ENCODE measurements around the gene LY6G5C. TPM values are rescaled to one million over a fixed set of nuclear protein-coding genes. Genes with fewer than 3 reads are reported as not detected.

Gene LY6G5C
- total and polyA plus RNA-seq, 12 donors: 1.2 to 3.5 (median 2.0) TPM

GRCh38 chr6:31708224-31708623 lies 27.4 kb upstream of the LY6G5C start:
- WGBS, 2 donors: 94 to 99% methylated on average over 3 of the region's 3 CpGs
- H3K4me3 ChIP-seq: no peak overlapping the region
- H3K27me3 ChIP-seq: peaks cover 0 to 5% (median 0%) of the 10 kb centered on the region in 7 donors
- H3K36me3 ChIP-seq: no peaks in the 10 kb centered on the region
- ATAC-seq (no peak), DNase-seq (no peak)
- no peak overlapping the region for H3K27ac ChIP-seq
- no peak for TF ChIP-seq CTCF (IDR thresholded peaks at IDR 0.05)
- intact Hi-C loops (cut with DNase I): no loop called here
- H3K4me1 ChIP-seq: peaks cover 0 to 16% (median 5%) of the 10 kb centered on the region in 9 donors
- no peaks in the 10 kb centered on the region for H3K9me3 ChIP-seq

- H3K4me1 ChIP-seq: peaks cover 0 to 16% (median 5%) of the 10 kb centered on the region in 9 donors
- WGBS, 2 donors: 89 to 91% methylated on average over 10 of the region's 10 CpGs
- H3K9me3 ChIP-seq: no peaks in the 10 kb centered on the region
- H3K27ac ChIP-seq: no peak overlapping the region
- TF ChIP-seq CTCF (IDR thresholded peaks at IDR 0.05): no peak
- ATAC-seq (no peak), DNase-seq (no peak)
- peaks cover 0 to 5% (median 0%) of the 10 kb centered on the region in 7 donors for H3K27me3 ChIP-seq
- intact Hi-C loops (cut with DNase I): no loop called here
- no peaks in the 10 kb centered on the region for H3K36me3 ChIP-seq
- no peak overlapping the region for H3K4me3 ChIP-seq
These were observed 26.8 kb upstream of the LY6G5C start for GRCh38 chr6:31707701-31708100.

- no peak for DNase-seq
- WGBS, 2 donors: 25 to 36% methylated on average over 3 of the region's 3 CpGs
- no peak for ATAC-seq
- TF ChIP-seq CTCF (IDR thresholded peaks at IDR 0.05): no peak
- Histone ChIP-seq H3K27me3 (peaks cover 0 to 5% (median 0%) of the 10 kb centered on the region in 7 donors), H3K4me3 (no peak within 1 kb of the TSS), H3K9me3 (no peaks in the 10 kb centered on the region), H3K36me3 (no peaks in the 10 kb centered on the region), H3K4me1 (peaks cover 7 to 23% (median 12%) of the 10 kb centered on the region in 9 donors), H3K27ac (no peak within 1 kb of the TSS)
- intact Hi-C loops (cut with DNase I): no loop called here
These were observed 25.7 kb upstream of the LY6G5C start, which contains the start of gene LY6G6F for GRCh38 chr6:31706599-31706998. LY6G6F (plus strand) TSS chr6:31706866; CDS start chr6:31706907, 41 bp downstream.

- Histone ChIP-seq H3K27ac (no peak overlapping the region), H3K9me3 (no peaks in the 10 kb centered on the region), H3K4me1 (peaks cover 11 to 24% (median 19%) of the 10 kb centered on the region in 9 donors), H3K4me3 (no peak overlapping the region), H3K36me3 (peaks cover 0 to 4% (median 0%) of the 10 kb centered on the region in 9 donors), H3K27me3 (peaks cover 0 to 5% (median 0%) of the 10 kb centered on the region in 7 donors)
- intact Hi-C loops (cut with DNase I): no loop called here
- ATAC-seq (no peak), DNase-seq (no peak)
- no peak for TF ChIP-seq CTCF (IDR thresholded peaks at IDR 0.05)
- 89 to 95% methylated on average over 6 of the region's 6 CpGs for WGBS, 2 donors
These were observed 25.1 kb upstream of the LY6G5C start for GRCh38 chr6:31705931-31706330.
